ENCODE measurements around the gene SCRG1.

SCRG1 gene

DNA sequence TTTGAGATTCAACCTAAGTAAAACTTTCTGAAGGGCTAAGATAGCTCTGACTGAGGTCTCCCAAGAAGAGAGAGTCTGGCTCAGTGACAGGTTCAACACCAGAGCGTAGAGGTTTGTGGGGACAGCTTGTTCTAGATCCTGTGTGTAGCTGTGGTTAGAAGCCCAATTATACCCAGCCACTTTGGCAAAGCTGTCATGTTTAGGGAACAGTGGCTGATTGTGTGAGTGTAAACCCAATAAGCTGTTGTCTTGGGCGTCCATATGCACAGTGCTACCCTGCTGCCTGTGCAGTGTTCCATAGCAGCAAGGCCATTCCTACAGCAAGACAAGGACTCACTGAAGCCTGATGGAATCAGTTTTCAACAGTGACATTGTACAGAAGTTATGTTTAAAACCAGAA is 11.2 kb upstream of the SCRG1 start:
- no peak for DNase-seq

DNA sequence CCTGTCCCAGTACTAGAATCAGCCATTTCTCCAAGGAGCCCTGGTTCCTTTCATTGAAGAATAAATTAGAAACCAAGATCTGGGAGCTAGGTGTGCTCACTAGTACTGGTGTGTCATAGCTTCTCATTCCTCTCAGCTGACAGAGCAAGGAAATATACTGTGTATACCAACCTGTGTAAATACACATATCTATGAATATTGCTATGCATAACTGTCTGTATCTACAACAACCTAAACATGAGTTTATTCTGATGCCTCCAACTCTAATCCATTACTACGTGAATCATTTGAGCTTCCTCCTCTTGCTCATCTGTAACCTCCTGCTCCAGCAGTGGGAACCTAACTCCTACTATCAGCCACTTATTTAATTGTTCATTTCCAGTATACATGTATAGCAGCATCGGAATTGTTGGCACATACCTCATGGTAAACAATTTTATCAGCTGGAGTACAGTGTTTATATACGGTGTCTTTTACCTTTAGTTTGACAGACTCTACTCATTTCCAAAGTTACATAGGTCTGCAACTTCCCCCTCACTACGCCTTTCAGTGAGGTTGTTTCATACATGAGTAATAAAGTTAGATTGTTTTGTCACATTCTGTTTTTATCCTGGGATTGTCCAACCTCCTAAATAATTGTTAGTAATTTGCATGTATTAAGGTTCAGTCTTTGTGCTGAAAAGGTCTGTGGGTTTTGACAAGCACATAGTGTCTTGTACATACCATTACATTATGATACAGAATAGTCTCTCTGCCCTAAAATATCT is 7.1 kb upstream of the SCRG1 start:
- DNase-seq, result no peak

DNA sequence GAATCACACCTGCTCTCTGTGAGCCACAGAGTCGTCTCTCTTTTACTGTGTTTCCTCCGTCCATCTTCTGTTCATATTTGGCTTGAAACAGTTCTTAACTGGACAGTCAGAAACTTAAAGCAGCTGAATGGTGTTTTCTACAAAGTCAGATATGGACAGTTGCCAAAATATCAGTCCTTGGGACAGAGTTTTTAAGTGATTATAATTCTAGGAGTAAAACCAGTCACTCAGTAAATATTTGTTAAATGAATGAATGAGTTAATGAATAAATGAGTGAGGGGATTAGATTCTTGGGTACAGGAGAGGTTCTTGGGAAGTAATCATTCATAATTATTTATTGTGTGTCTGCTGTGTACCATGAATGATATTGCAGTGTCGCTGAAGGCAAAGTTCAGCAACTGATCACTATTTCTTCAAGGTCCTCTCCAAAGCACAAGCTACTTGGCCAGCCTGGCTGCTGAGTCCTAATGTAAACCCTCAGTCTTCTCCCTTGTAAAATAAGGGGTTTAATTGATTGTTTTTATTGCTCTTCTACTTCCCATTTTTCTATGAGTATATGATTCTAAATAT is 5.5 kb upstream of the SCRG1 start:
- DNase-seq, result no peak

DNA sequence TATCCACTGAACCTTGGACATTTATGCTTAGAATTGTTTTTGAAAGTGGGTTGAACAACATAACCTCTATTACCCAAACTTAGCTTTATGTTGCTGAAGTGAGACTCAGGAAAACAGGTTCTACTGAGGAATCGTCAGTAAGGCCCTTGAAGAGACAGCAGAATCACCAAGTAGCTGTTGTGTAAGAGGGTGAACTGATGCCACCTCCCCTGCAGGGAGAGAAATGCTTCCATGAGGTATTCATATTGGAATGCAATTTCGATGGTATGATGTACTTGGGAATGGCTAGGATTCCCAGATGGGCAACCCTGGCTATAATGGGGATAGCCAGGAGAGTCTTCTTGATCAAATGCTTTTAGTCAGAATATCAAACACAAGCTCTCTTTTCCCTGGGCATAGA is 4.1 kb upstream of the SCRG1 start:
- no peak for DNase-seq

DNA sequence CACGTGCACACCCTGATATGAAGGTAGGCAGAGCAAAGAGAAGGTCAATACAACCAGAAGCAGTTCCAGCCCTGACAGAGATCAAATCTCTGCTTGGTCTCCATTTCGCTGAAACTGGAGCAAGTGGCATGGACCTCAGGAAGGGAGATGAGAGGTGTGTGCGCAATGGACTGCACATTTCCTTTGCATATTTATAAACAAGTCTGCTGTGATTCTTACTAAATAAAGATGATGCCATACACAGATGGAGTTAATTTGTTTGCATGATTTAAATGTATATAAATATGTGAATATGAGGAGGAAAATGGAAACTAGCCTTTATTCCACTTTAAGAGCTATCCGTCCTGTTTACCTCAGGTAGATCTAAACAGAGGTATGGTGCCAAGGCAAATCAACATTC is 2.1 kb upstream of the SCRG1 start:
- DNase-seq, result no peak

DNA sequence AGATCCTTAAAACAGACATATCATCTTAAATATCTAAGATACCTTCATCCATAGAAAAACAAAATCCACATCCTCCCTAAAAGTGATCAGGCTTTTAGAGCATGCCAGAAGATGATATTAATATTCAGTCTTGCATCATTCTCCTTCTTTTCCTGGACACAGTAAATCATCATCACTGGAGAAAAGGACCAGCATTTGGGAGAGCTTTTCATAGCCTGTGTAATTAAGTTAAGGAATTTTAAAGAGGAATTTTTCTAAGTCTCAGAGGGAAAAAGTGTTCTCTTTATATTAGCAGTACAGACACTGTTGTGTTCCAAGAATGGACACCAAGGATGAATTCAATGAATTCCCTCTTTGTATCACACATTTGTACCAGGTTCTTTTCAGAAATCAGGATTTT is 696 bp downstream of the SCRG1 start:
- no peak for DNase-seq

DNA sequence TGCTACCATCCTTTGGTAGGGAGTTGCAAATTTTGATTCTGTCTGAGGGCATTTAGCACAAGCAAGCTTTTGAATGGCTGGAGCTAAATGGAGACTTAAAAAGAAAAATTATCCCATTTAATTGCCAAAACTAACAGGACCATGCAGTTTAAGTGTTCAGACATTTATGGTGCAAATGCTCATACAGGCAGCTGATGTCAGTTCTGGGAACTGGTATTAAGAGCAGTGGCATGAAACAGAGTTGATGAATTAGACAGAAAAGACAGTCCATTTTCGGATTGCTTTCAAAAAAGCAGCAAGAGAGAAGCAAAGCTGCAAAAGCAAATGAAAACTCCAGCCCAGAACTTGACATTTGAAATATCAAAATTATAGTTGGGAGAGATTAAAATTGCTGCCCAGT is 1.3 kb downstream of the SCRG1 start:
- no peak for DNase-seq

DNA sequence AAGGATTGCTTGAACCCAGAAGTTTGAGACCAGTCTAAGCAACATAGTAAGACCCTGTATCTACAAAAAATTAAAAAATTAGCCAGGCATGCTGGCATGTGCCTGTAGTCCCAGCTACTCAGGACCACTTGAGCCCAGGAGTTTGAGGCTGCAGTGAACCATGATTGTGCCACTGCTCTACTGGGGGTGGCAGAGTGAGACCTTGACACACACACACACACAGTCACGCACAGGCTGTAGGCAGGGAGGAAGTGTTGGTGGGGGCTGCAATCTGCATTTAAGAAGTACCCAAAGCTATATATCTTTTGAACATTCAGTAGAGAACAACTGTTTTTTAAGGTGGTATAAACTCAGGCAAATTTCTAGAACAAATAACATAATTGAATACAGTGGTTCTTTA is 7.2 kb downstream of the SCRG1 start:
- DNase-seq, result no peak

DNA sequence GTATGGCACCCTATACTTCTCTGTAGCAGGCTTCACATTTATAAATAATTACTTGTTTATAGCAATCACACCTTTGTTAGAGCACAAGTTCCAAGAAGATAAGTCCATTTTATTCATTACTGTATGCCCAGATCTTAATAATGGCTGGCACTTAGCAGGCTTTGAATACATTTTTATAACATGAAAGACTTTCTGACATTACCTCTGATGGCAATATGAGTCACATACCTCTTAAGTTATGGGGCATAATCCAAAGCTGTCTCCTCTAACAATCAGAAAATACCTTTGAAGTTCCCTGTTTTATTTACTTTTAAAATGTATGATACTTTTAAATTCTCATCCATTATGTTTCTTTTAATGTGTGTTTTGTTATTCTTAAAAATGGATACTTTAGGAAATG is 12.2 kb downstream of the SCRG1 start:
- DNase-seq, result no peak

DNA sequence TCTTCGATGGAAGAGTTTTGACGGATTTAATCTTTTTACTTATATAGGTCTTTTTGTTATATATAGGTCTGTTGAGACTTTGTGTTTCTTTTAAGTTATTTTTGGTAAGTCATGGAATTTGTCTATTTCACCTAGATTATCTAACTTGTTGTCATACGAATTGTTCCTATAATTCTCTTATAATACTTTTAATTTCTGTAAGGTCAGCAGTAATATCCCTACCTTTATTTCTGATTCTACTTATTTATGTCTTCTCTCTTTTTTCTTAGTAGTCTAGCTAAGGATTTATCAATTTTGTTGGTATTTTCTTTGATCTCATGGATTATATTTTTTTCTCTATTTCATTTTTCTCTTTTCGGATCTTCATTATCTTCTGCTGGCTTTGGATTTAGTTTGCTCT is 16.6 kb downstream of the SCRG1 start:
- no peak for DNase-seq

DNA sequence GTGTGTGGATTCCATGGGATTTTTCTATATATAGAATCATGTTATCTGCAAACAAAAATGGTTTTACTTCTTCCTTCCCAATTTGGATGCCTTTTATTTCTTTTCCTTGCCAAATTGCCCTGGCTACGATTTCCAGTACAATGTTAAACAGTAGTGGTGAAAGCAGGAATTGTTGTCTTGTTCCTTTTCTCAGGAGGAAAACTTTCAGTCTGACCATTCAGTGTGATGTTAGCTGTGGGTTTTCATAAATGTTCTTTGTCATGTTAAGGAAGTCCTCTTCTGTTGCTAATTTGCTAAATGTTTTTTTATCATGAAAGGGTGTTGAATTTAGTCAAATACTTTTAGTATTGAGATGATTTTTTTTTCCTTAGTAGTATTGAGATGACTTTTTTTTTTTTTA is 17.3 kb downstream of the SCRG1 start:
- DNase-seq, result no peak

DNA sequence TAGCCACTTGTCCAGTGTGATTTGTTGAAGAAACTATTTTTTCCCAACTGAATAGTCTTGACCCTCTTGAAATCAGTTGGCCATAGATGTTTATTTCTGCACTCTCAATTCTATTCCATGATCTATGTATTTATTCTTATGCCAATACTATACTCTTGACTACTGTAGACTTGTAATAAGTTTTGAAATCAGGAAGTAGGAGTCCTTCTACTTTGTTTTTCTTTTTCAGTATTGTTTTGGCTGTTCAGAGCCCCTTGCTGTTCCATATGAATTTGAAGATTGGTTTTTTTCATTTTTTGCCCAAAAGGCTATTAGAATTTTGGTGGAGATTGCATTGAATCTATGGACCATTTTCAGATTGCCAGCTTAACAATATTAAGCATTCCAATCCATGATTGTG is 17.9 kb downstream of the SCRG1 start:
- no peak for DNase-seq

DNA sequence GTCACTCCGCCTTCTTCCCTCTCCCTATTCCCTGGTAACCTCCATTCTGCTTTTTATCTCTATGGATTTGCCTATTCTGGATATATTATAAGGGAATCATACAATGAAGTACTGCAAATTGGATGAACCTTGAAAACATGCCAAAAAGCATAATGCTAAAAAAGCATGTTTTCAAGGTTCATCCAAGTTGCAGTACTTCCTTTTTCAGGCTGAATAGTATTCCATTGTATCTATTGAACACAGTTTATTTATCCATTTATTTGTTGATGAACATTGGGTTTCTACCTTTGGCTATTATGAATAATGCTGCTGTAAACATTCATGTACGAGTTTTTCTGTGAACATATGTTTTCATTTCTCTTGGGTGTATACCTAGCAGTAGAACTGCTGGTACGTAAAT is 19.0 kb downstream of the SCRG1 start:
- no peak for DNase-seq

DNA sequence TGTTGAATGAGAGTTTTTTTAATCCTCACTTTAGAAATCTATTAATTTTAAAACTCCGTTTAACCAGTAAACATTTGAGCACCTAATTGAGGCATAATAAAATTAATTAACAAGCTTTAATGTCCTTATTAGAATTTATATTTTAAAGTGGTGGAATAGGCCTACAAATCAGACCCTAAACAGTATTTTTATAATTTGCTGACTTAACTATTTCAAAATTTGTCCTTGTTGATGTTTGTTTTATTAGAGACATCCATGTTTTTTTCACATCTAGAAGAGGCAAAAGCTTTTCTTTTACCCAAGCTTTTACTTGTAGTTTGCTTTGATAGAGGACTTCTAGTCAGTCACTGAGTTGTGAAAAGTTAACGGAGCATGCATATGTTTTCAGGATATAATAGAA is 24.3 kb downstream of the SCRG1 start:
- DNase-seq, result no peak

DNA sequence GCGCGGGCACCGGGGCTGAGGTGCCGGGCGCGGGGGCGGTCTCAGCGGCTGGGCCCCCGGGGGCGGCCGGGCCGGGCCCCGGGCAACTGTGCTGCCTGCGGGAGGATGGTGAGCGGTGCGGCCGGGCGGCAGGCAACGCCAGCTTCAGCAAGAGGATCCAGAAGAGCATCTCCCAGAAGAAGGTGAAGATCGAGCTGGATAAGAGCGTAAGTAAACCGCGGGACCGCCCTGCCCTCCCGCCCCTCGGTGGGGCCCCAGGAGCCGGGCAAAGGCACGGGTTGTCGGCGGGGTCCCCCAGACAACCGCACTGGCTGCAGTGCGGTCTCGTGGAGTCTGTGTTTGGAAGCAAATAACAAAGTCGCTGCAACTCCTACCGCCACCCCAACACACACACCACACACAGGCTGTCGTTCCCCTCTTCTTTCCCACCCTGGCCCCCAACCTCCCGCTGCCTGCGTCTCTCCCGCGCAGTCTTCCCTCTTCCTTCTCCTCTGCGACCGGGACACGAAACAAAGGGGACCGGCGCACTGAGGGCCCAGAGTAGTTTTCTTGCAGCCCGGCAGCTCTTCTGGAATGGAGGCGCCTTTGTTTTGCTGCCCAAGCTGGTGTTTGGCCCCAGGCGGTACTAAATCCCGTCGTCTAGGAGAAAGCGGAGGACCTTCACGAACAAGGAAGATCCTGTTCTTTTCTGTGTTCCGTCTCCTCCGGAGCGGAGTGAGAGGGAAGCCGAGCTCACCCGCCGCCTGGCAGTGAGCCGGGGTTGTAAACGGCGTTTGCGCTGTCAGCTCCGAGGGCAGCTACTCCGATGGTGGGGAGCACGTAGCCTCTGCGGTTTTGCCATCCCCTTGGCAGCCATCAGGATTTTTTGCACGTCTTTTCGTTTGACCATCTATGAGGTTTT is 27.4 kb downstream of the SCRG1 start:
- DNase-seq, result peak; percentile 12

DNA sequence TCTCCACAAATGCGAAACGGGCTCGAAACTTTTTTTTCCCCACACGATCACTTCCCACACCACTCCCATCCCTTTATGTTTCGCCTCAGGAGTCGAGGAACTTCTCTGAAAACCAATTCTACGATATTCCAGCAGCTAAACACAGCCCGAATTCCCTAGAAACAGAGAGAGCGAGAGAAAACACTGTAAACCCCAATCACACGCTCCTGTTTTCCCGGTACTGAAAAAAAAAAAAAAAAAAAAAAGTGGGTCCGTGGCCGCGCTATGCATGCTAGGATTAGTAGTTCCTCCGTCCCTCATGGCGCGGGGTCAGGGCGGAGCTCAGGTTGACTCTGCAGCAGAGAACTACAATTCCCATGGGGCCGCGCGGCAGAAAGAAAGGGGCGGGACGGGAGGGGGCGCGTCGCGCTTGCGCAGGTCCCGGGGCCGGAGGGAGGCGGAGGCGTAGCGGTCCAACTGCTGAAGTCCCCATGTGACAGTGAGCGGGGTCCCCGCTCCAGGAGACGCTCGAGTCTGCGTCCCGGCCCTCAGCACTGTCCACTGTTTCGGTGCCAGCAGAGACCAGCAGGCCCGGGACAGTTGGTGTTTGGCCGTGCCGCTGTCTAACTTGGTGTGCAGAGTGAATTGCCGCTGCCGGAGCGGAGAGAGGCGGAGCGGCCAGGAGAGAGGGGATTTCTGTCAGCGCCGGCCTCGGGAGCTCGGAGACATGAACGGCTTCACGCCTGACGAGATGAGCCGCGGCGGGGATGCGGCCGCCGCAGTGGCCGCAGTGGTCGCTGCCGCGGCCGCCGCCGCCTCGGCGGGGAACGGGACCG is 28.2 kb downstream of the SCRG1 start, which contains the start of gene SAP30:
Gene SAP30, plus strand, starts transcription at position 478 of the 815 bp plus-strand sequence. Its CDS starts 229 bp downstream, at position 707.
- peak; percentile 41 for DNase-seq

DNA sequence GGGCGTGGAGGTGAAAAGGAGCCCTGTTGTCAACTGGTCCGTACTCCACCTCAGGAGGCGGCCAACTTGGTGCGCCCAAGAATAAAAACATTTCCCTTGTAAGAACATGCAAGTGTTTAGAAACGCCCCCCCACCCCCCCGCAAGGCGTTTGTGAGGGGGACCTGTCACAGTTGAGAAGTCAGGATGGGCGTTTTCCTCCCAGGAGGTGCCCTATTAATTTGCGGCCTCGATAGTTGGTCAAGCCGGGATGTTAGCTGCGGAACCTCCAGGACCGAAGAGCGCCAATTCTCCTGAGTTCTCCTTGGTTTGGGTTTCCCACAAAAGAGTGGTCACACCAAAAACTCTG is 28.8 kb downstream of the SCRG1 start:
- DNase-seq, result no peak

DNA sequence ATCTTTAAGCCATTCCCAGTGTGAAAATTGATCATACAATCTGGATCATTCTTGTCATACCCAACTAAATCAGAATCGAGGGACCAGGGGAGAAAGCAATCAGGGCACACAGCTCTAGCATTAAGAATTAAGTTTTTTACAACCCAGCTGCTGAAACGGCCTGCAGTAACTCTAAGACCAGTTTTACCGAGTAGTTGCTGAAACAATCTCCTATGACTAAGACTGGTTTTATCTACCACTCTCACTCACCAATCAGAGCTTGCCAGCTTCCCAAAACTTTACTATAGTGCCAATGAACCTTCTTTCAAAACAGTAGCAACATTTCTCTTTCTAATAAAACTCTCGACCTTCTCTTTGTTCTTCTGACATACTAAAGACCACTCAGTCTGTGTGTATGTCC is 31.0 kb downstream of the SCRG1 start:
- no peak for DNase-seq

DNA sequence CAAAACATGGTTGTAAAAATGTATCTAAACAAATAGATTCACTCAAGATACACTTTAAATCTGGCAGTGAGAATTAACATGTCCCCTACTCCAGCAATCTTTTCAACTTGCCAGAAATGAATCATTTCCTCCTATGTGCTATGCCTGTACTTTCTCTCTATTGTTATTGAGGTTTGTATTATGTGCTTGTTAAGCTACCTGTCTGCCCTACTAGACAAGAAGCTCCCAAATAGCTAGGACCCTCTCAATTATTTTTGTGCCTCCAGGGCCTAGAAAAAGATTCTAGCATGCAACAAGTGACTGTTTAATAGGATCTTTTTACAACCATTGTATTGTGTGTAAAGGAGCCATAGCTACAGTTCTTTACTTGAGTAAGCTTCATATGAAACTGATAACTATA is 31.6 kb downstream of the SCRG1 start:
- DNase-seq, result no peak

DNA sequence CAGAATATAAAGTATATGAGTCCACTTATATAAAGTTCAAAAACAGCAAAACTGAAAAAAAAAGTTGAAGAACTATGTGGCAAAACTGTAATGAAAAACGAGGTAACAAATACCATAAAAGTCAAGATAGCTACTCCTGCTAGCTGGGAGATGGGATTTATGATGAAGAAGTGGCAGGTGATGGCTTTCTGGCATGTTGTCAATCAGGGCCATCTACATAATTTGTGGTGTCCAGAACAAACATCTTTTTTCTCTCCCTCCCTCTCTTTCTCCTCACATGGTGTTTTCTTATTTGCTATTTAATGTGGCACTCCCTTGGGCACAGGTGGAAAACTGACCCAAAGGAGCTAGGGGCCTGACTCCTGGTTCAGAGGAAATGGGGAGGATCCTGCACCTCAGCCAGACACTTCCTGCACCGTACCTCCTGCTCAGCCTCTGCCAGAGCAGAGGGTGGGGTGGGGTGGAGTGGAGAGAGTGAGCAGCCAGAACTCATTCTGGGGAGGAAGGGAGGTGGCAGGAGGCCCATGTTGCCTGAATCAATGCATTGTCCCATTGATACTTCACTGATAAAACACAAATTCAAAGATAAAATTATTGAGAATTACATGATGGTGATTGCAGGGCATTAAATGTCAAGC is 33.4 kb downstream of the SCRG1 start:
- DNase-seq, result no peak

DNA sequence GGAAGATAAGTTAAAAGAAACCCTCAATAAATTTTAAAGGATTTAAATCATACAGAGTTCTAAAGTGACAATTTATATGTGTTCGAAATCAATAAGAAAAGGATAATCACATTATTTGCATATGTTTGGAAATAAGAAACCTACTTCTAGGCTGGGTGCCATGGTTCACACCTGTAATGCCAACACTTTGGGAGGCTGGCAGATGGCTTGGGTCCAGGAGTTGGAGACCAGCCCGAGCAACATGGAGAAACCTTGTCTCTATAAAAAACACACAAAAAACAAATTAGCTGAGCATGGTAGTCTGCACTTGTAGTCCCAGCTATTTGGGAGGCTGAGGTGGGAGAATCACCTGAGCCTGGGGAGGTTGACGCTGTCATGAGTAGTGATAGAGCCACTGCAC is 36.2 kb downstream of the SCRG1 start:
- DNase-seq, result no peak

DNA sequence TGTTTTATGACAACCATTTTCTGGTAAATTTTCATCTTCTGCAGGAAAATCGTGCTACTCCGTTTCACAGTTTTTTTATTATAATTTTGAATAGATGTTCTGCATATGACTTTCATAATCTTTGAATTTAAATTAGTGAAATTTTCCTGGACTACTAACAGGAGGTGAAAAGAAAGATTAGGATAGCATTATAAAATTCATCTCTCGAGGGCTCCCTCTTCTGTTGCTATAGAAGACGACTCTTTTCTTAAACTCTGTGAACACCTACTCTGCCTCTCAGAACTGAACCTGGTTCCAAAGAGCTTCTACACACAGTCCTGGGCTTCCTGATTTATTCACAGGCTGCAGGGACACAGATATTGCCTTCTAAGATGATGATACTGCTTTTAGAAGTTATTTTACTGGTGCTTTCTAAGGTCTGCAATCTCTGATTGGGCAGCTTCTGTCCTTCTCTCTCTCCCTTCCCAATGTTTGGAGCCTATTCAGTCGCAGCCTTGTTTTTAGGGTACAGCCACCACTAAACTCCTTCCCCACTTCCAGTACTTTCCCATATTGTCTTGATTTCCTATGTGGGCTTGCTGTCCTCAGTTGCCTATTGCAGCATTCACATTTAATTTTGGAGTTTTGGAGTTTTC is 38.2 kb downstream of the SCRG1 start:
- DNase-seq, result no peak

Data from KG1 (cell line).